Measurements from ENCODE around the gene EARS2. TPM values are rescaled to one million over a fixed set of nuclear protein-coding genes. Genes with fewer than 3 reads are reported as not detected.

Gene EARS2
- total and polyA plus RNA-seq, 9 of the 15 experiments (the other 6 are each of a cell fraction or from before 2014, with no cell fraction given), result 17.6 to 58.6 (median 36.3) TPM

GRCh38 chr16:23478566-23478965 is 78.6 kb downstream of the EARS2 start:
- ChIA-PET CTCF (ENCODE audit: low intra/inter-chr PET ratio) (no interaction called here), POLR2A (interaction anchor here (0.6 to 3.4 kb wide), 4 partner anchors 10 to 81 kb away, joined by 3 to 18 read pairs (median 6); no protein-coding TSS in a partner anchor)
- BruUV-seq (replicated peaks), result no TSS peak
- FAIRE-seq (no peak), DNase-seq (ENCODE audit: extremely low read depth in 1 of 4, low spot score in 3 of 4) (no peak), ATAC-seq (no peak)
- Histone ChIP-seq H4K20me1 (replicated peaks; ENCODE audit: control insufficient read depth, insufficient read depth, low read length) (0 out of 2 replicates have a peak, but pooled peaks cover 7% of the 10 kb centered on the region), H3K4me3 (no peak overlapping the region), H3K27ac (ENCODE audit: extremely low read depth, low read depth, low read length) (no peak overlapping the region), H3K4me2 (ENCODE audit: insufficient read depth, low read length) (no peak overlapping the region), H3K36me3 (ENCODE audit: control insufficient read depth, insufficient read depth, low read length) (peaks cover 93% of the 10 kb centered on the region), H3K9me3 (replicated peaks; ENCODE audit: control insufficient read depth, insufficient read depth, low read depth, low read length) (no peaks in the 10 kb centered on the region), H3K4me1 (replicated peaks in 1 of 2; ENCODE audit: control insufficient read depth in 2 of 2, insufficient read depth in 2 of 2, low read length in 2 of 2) (no peaks in the 10 kb centered on the region), H3K27me3 (ENCODE audit: control insufficient read depth in 2 of 2, insufficient read depth in 2 of 2, low read length in 2 of 2) (no peaks in the 10 kb centered on the region), H3K79me2 (ENCODE audit: control insufficient read depth, insufficient read depth, low read length) (no peaks in the 10 kb centered on the region), H3K9ac (ENCODE audit: insufficient read depth in 1 of 2, low read depth in 2 of 2, low read length in 2 of 2) (no peak overlapping the region), H2AFZ (ENCODE audit: low read depth, low read length) (no peak overlapping the region), H3K9me1 (ENCODE audit: control insufficient read depth, insufficient read depth, low read length) (no peaks in the 10 kb centered on the region)
- in situ Hi-C loops (cut with MboI) (no loop called here), intact Hi-C loops (cut with micrococcal nuclease) (no loop called here)
- 96% methylated on average over 3 of the region's 3 CpGs for WGBS (ENCODE audit: insufficient coverage, low coverage, missing lambda C conversion rate)
- no peak for TF ChIP-seq BRF2 (IDR thresholded peaks at IDR 0.05; ENCODE audit: borderline replicate concordance, insufficient read depth, insufficient read length)
- TF ChIP-seq KAT8 (IDR thresholded peaks at IDR 0.05; ENCODE audit: low read depth), result no peak
- TF ChIP-seq ZNF445 (CRISPR knock-in tag; IDR thresholded peaks at IDR 0.05; ENCODE audit: low read depth), result no peak
- TF ChIP-seq ZNF140 (CRISPR knock-in tag; IDR thresholded peaks at IDR 0.05), result no peak
- TF ChIP-seq TFAP4 (CRISPR knock-in tag; IDR thresholded peaks at IDR 0.05; ENCODE audit: borderline replicate concordance), result no peak
- TF ChIP-seq CBX3 (IDR thresholded peaks at IDR 0.05; ENCODE audit: borderline replicate concordance in 1 of 2, low read length in 2 of 2), result no peak
- no peak for TF ChIP-seq ZNF175 (CRISPR knock-in tag; IDR thresholded peaks at IDR 0.05; ENCODE audit: low read depth)
- no peak for TF ChIP-seq BRD4 (IDR thresholded peaks at IDR 0.05)
- TF ChIP-seq NBN (IDR thresholded peaks at IDR 0.05; ENCODE audit: low read depth), result no peak
- no peak for TF ChIP-seq FUS (optimal IDR thresholded peaks at IDR 0.05; ENCODE audit: low read depth, low read length)
- no peak for TF ChIP-seq ETS1 (conservative IDR thresholded peaks at IDR 0.05; ENCODE audit: control insufficient read depth, low read depth, low read length)
- no peak for TF ChIP-seq CXXC5 (CRISPR knock-in tag; IDR thresholded peaks at IDR 0.05)
- no peak for TF ChIP-seq KDM2B (CRISPR knock-in tag; IDR thresholded peaks at IDR 0.05)
- no peak for TF ChIP-seq FOXA3 (CRISPR knock-in tag; conservative IDR thresholded peaks at IDR 0.05 in 1 of 2, IDR thresholded peaks at IDR 0.05 in 1 of 2)
